Rectal smooth muscle tissue (tissue), 1 donor: ENCODE data around the gene DDX39A.

ENCODE experiments used
- H3K27ac ChIP-seq: one replicate; pipeline ENCODE4 v1.7.0; 2013; ENCODE audit warnings: low read depth, low read length, inconsistent platforms
- H3K27me3 ChIP-seq: one replicate; pipeline ENCODE4 v1.7.0; 2013; ENCODE audit warnings: low read length; ENCODE audit not compliant: control insufficient read depth, insufficient read depth
- H3K36me3 ChIP-seq: one replicate; pipeline ENCODE4 v1.7.0; 2013; ENCODE audit warnings: low read length; ENCODE audit not compliant: control insufficient read depth, insufficient read depth
- H3K4me1 ChIP-seq: one replicate; pipeline ENCODE4 v1.7.0; 2013; ENCODE audit warnings: low read length; ENCODE audit not compliant: control insufficient read depth, insufficient read depth
- H3K4me3 ChIP-seq: one replicate; pipeline ENCODE4 v1.7.0; 2013; ENCODE audit warnings: low read length
- H3K9ac ChIP-seq: one replicate; pipeline ENCODE4 v1.7.0; 2013; ENCODE audit warnings: low read length

Gene DDX39A

DNA sequence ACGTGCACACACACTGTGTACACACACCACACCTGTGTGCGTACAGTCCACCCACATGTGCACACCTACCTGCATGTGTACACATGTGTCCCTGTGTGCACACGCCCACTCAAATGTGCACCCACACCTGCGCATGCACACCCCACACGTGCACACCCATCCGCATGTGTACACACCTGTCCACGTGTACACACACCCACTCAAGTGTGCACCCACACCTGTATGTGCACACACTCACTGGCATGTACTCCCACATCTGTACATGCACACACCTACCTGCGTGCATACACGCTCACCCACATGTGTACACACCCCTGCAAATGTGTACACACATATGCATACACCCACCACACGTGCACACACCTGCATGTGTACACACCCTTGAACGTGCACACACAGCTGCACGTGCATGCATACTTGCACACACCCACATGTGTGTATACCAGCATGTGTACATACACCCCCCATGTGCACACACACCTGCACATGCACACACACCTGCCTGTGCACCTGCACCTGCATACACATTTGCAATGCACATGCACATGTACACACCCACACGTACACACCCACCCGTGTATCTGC is 24.6 kb upstream of the DDX39A start:
- Histone ChIP-seq H3K4me1 (no peaks in the 10 kb centered on the region), H3K27me3 (no peaks in the 10 kb centered on the region), H3K4me3 (no peak overlapping the region), H3K9ac (no peak overlapping the region), H3K27ac (no peak overlapping the region), H3K36me3 (peaks cover 34% of the 10 kb centered on the region)

- Histone ChIP-seq H3K27me3 (no peaks in the 10 kb centered on the region), H3K27ac (no peak overlapping the region), H3K36me3 (peaks cover 27% of the 10 kb centered on the region), H3K9ac (no peak overlapping the region), H3K4me1 (no peaks in the 10 kb centered on the region), H3K4me3 (no peak overlapping the region)
These were observed 23.9 kb upstream of the DDX39A start for GRCh38 chr19:14442891-14443631.

DNA sequence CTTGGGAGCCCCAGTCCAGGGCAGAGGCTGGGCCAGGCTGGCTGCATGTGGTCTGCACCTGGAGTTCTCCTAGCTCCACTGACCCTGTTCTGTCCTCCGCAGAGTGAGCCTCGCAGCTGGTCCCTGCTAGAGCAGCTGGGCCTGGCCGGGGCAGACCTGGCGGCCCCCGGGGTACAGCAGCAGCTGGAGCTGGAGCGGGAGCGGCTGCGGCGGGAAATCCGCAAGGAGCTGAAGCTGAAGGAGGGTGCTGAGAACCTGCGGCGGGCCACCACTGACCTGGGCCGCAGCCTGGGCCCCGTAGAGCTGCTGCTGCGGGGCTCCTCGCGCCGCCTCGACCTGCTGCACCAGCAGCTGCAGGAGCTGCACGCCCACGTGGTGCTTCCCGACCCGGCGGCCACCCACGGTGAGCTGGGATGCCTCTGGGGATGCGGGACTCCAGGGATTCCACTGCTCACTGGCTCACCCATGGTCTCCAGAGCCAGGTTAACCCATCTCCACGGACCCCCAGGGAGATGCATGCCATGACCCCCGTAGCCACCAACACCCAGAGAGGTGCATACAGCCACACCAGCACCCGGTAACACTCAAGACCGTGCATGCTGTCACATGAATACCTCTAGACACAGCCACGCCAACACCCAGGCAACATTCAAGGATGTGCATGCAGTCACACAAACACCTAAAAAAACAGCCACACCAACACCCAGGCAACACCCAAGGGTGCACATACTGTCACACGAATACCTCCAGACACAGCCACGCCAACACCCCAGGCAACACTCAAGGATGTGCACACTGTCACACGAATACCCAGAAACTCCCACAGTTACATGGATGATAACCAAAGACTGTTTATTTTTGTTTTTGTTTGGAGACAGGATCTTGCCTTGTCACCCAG is 22.1 kb upstream of the DDX39A start:
- Histone ChIP-seq H3K27me3 (no peaks in the 10 kb centered on the region), H3K27ac (no peak overlapping the region), H3K4me3 (no peak overlapping the region), H3K9ac (no peak overlapping the region), H3K4me1 (no peaks in the 10 kb centered on the region), H3K36me3 (peaks cover 23% of the 10 kb centered on the region)

GRCh38 chr19:14440049-14440448 is 20.9 kb upstream of the DDX39A start:
- Histone ChIP-seq H3K27ac (no peak overlapping the region), H3K4me1 (no peaks in the 10 kb centered on the region), H3K27me3 (no peaks in the 10 kb centered on the region), H3K9ac (no peak overlapping the region), H3K36me3 (peaks cover 19% of the 10 kb centered on the region), H3K4me3 (peak overlapping the region; percentile 40)

GRCh38 chr19:14439014-14439413 is 19.9 kb upstream of the DDX39A start:
- Histone ChIP-seq H3K4me1 (peaks cover 6% of the 10 kb centered on the region), H3K36me3 (peaks cover 13% of the 10 kb centered on the region), H3K9ac (no peak overlapping the region), H3K27ac (no peak overlapping the region), H3K27me3 (no peaks in the 10 kb centered on the region), H3K4me3 (no peak overlapping the region)

DNA sequence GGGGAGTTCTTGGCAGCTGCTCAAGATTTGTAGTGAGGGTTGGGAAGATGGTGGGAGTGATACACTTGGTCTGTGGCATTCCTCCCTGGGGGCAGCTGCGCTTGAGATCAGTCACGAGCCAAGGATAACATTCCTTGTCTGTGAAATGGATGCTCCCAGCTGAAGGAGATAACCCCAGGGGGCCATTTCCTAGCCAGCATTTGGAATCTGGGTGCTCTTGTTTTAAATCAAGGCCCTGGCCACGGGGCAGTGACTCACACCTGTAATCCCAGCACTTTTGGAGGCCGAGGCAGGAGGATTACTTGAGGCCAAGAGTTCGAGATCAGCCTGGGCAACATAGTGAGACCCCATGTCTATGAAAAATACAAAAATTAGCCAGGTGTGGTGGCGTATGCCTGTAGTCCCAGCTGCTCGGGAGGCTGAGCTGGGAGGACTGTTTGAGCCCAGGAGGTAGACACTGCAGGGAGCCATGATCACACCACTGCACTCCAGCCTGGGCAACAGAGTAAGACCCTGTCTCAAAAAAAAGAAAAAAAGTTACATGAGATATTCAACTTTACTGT is 18.5 kb upstream of the DDX39A start:
- no peak overlapping the region for H3K4me3 ChIP-seq
- no peak overlapping the region for H3K27ac ChIP-seq
- no peak overlapping the region for H3K9ac ChIP-seq
- H3K4me1 ChIP-seq: peaks cover 12% of the 10 kb centered on the region
- H3K36me3 ChIP-seq: peaks cover 1% of the 10 kb centered on the region
- no peaks in the 10 kb centered on the region for H3K27me3 ChIP-seq

DNA sequence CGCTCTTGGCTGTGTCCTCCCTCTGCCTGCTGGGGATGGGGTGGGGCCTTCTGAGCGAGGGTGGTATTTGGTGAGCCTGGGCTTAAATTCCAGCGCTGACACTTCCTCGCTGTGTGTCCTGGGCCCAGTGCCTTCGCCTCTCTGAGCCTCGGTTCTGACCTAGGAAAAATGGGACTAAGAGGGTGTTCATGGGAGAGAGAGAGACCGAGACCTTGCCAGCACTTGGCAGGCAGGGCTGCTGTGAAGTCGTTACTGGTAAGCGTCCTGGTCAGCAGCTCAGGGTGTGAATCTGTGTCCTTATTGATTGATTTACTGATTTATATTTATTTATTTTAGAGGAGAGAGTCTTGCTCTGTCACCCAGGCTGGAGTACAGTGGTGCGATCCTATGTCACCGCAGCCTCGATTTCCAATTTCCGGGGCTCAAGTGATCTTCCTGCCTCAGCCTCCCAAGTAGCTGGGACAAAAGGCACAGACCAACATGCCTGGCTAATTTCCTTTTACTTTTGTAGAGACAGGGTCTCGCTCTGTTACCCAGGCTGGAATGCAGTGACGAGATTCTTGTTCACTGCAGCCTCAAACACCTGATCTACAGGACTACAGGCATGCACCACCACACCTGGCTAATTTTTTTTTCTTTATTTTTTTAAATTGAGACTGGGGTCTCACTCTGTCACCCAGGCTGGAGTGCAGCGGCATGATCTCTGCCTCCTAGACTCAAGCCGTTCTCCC is 16.3 kb upstream of the DDX39A start:
- H3K36me3 ChIP-seq: no peaks in the 10 kb centered on the region
- H3K4me3 ChIP-seq: peak overlapping the region; percentile 79
- no peaks in the 10 kb centered on the region for H3K27me3 ChIP-seq
- no peak overlapping the region for H3K9ac ChIP-seq
- peak overlapping the region; percentile 75 for H3K27ac ChIP-seq
- H3K4me1 ChIP-seq: peaks cover 13% of the 10 kb centered on the region

- peaks cover 13% of the 10 kb centered on the region for H3K4me1 ChIP-seq
- H3K9ac ChIP-seq: peak overlapping the region; percentile 17
- H3K27ac ChIP-seq: peak overlapping the region; percentile 75
- H3K36me3 ChIP-seq: no peaks in the 10 kb centered on the region
- H3K4me3 ChIP-seq: peak overlapping the region; percentile 79
- H3K27me3 ChIP-seq: no peaks in the 10 kb centered on the region
These were observed 15.6 kb upstream of the DDX39A start for GRCh38 chr19:14434543-14435319.

- peak overlapping the region; percentile 62 for H3K9ac ChIP-seq
These were observed 14.7 kb upstream of the DDX39A start for GRCh38 chr19:14433554-14434501.

DNA sequence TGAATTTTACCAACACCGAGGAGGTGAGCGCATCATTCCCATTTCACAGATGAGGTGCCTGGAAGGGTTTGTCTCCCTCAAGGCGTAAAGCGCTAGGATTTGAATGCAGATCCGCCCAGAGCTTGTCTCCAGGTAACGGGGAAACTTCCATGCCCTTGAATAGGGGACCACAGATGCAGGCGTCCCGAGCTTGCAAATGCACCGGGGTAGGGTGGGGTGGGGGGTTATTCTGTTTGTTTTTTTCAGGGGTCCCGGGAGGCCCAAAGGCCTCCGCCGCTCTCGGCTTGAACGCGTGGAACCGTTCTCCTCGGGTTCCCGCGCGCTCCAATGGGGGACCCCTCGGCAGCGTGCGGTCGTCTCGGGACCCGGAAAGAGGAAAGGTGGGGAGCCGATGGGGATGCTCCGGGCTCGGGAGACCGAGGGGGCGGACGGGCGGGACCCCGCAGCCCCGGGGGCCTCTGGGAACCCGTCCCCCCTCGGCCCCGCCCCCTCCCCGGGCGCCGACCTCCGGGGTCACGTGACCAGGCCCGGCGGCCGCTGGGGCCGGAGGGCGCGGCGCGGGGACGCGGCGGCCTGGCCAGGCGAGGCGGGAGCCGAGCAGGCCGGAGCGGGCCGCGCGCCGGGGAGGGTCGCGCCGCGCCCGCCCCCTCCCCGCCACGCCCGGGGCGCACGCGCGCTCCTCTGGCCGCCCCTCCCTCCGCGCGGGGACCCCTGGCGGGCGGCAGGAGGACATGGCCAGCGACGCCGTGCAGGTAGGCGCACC is 13.8 kb upstream of the DDX39A start, which contains the start of gene PKN1:
TSS of gene PKN1 (plus strand) at position 516 of the 763 bp plus-strand sequence. CDS start at position 732, 216 bp downstream.
- H3K4me3 ChIP-seq: peak within 1 kb of the TSS; percentile 79
- H3K9ac ChIP-seq: peak within 1 kb of the TSS; percentile 62
- H3K27ac ChIP-seq: peak within 1 kb of the TSS; percentile 75
- H3K4me1 ChIP-seq: peaks cover 13% of the 10 kb centered on the region
- no peaks in the 10 kb centered on the region for H3K36me3 ChIP-seq
- no peaks in the 10 kb centered on the region for H3K27me3 ChIP-seq

More at GRCh38 chr19:14433554-14434501, 14.7 kb upstream of the DDX39A start:
- Histone ChIP-seq H3K27me3 (no peaks in the 10 kb centered on the region), H3K4me1 (peaks cover 13% of the 10 kb centered on the region), H3K27ac (peak overlapping the region; percentile 75), H3K4me3 (peak overlapping the region; percentile 79), H3K36me3 (no peaks in the 10 kb centered on the region)
